Heart left ventricle (tissue), 13 donors: Measurements from ENCODE around the gene MAP3K10.

Source experiments
- POLR2A ChIP-seq, 2 donors: fragments of 450-650 bp; IDR thresholded peaks; one replicate each; pipeline ENCODE4 v1.6.1; 2017; ENCODE audit warnings: antibody characterized with exemption in 2 of 2, mild to moderate bottlenecking in 2 of 2, moderate library complexity in 2 of 2
- TF ChIP-seq, protein P1 (sequence below), 12 donors: fragments of 200-600 bp; sonication (generic) in 4 of 12; IDR thresholded peaks; one replicate each; pipeline versions ENCODE4 v1.5.0 to v1.8.0; 2018 to 2022; ENCODE audit warnings: antibody characterized with exemption in 12 of 12, mild to moderate bottlenecking in 5 of 12
- donor health status: ischemic (EF 13 %, LVEDD 7.1; RV severe dilation, severe dysfunction).
- donor health status: DM: no; HTN: yes; CAD: no.
- donor health status: DM: no; HTN: no; CAD: no.
- donor health status: ischemic (EF 25% LVEDD 6.9; RV normal size, moderate dysfunction).
- donor health status: ischemic (EF 25% LVEDD 5.7; RV mildly dilated, moderate dysfunction).
- donor health status: ischemic (EF 35%, LVEDD 5.7; RV mildly dilated, moderate dysfunction).
- donor health status: nonischemic (EF 11% LVEDD 7.7; RV severe dilation, severe dysfunction).
- donor health status: DM: yes; HTN: yes; CAD: no.
- donor health status: PGD.
- donor health status: ischemic (EF 29% LVEDD 5.4; RV normal size, mild dysfunction).
- donor health status: nonischemic (EF 23%, LVEDD 6.1; RV moderate dilation, normal function).

DNA sequence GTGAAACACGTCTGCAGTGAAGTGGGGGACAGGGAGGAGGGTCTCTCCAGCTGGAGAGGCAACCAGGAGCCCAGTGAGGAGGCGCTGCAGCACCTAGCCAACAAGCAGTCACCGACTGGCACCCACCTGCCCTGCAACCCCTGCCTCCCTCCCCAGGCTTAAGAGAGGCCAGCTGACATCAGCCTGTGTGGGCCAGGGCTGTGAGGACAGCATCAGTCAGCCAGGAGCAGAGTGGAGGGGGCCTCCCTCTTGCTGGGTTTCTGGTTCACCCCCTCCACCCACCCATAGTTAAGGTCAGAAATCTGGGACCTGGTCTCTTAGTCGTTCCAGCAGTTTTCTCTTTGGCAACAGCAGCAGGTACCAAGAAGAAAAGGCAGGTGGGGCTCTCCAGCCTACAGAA is 60.8 kb downstream of the MAP3K10 start:
- no peak for TF ChIP-seq POLR2A (IDR thresholded peaks at IDR 0.05)
- TF ChIP-seq, protein P1, sequence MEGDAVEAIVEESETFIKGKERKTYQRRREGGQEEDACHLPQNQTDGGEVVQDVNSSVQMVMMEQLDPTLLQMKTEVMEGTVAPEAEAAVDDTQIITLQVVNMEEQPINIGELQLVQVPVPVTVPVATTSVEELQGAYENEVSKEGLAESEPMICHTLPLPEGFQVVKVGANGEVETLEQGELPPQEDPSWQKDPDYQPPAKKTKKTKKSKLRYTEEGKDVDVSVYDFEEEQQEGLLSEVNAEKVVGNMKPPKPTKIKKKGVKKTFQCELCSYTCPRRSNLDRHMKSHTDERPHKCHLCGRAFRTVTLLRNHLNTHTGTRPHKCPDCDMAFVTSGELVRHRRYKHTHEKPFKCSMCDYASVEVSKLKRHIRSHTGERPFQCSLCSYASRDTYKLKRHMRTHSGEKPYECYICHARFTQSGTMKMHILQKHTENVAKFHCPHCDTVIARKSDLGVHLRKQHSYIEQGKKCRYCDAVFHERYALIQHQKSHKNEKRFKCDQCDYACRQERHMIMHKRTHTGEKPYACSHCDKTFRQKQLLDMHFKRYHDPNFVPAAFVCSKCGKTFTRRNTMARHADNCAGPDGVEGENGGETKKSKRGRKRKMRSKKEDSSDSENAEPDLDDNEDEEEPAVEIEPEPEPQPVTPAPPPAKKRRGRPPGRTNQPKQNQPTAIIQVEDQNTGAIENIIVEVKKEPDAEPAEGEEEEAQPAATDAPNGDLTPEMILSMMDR (IDR thresholded peaks at IDR 0.05): no peak
